K562 (cell line): Measurements from ENCODE around the gene SORCS2.

Experiments
- CBX2 ChIP-seq: fragments of 200-600 bp; sonication (generic); IDR thresholded peaks from one replicate; pipeline ENCODE4 v1.6.1; 2012; ENCODE audit warnings: mild to moderate bottlenecking, low read length, inconsistent platforms; ENCODE audit not compliant: insufficient read depth, poor library complexity, severe bottlenecking
- MED1 ChIP-seq: sonication (generic); formaldehyde crosslinking; IDR thresholded peaks from 2 replicates; pipeline ENCODE4 v1.8.1; 2023; ENCODE audit warnings: missing genetic modification reagents, borderline replicate concordance
- SIX5 ChIP-seq, 2 experiments: IDR thresholded peaks; 2 replicates each; pipeline ENCODE4 v1.6.1; 2011; ENCODE audit warnings: low read length in 2 of 2, borderline replicate concordance in 1 of 2, low read depth in 1 of 2, mild to moderate bottlenecking in 1 of 2, moderate library complexity in 1 of 2; ENCODE audit not compliant: insufficient read depth in 1 of 2
- TFE3 ChIP-seq: fragments of 450-650 bp; formaldehyde crosslinking; IDR thresholded peaks from 2 replicates; pipeline ENCODE4 v1.4.0; 2020; ENCODE audit warnings: mild to moderate bottlenecking, mixed read lengths

GRCh38 chr4:7722766-7723387, 530.5 kb downstream of the SORCS2 start:
- TF ChIP-seq TFE3 (CRISPR knock-in tag): no peak
- no peak for TF ChIP-seq SIX5 (IDR thresholded peaks at IDR 0.05; ENCODE audit: borderline replicate concordance in 1 of 2, insufficient read depth in 1 of 2, low read depth in 1 of 2, low read length in 2 of 2)
- TF ChIP-seq MED1 (CRISPR knock-in tag): no peak
- TF ChIP-seq CBX2: no peak
